HL-60/S4 treated with phorbol 12-myristate 13-acetate at 8.2 ng/mL for 4 days and 3 days (cell line): ENCODE data around the gene PPM1F.

Experiments used
- in situ Hi-C: fragments of 300-500 bp; cut with MboI; formaldehyde crosslinking; loops from 2 replicates; pipeline ENCODE4 v1.15.0; 2022; ENCODE audit warnings: low sequenced_read_pairs

PPM1F gene

DNA sequence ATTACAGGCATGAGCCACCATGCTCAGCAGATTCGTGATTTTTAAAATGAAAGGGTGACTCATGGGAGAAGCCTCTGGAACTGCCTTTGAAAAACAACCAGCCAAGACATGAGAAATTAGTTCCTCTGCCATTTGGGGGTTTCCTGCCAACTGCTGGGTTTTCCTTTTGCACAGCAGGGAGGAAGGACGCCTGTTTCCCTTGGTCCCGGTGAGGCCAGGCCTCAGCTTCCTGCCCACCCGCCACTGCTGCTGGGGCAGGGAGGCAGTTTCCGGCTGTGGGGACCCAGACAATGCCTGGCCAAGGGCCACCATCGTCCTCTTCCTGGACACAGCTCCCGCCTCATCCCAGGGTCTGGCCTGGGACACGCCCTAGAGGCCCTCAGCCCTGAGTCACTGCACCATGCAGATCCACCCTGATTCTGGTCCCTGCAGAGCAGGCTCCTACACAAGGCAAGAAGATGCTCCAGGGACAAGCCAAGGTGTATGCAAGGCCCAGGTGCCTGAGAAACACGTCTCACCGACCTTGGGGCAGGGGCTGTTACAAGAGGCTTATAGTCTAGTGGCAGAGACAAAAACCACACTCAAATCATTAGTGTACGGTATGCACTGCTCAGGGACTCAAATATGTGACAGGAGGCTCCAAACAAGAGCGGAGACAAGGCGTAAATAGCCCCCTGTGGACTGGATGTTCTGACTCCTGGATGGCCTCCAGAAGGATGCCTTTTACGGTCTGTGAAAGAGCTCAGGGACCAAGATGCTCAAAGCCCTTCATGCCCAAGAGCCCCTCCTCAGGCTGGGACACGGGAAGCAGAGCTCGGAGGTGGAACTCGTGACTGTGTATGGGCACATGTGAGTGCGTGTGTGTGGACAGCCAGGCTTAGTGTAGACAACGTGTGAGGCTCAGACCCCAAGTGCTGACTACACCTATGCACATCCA, 10.0 kb downstream of the PPM1F start:
- in situ Hi-C loops: loop anchor here (10.0 kb wide), 1 partner anchor 228 kb away; no protein-coding TSS in a partner anchor

DNA sequence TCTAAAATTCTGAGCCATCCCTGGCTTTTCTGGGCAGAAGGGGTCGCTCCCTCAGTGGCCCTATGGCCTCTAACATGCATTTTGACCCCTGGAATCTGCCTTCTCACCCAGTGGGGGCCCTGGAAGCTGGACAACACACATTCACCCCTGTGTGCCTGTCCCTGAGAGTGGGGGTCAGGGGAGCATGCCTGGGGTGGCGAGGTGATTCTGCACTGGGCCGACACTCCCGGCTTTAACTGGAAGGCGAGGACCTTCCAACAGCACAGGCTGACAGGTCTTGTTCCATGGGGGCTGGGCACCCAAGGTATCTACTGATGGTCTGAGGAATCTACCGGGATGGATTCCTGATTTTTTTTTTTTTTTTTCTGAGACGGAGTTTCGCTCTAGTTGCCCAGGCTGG, 10.7 kb downstream of the PPM1F start:
- in situ Hi-C loops: loop anchor here (10.0 kb wide), 1 partner anchor 227 kb away; no protein-coding TSS in a partner anchor

DNA sequence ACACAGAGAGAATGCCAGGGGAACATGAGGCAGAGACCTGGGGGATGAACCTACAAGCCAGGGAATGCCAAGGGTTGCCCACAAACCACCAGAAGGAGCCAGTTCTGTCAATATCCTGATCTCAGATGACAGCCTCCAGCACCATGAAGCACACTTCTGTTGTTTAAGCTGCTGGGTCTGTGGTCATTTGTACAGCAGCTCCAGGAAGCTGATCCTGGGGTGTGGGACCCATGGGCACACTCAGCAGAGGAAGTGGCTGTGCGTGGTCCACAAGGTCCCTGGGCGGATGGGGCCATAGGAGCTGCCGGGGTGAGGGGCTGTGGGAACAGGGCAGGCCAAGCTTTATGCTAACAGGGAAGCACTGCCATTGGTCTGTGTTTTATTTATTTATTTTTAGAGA, 12.1 kb downstream of the PPM1F start:
- in situ Hi-C loops: loop anchor here (10.0 kb wide), 1 partner anchor 226 kb away; no protein-coding TSS in a partner anchor

DNA sequence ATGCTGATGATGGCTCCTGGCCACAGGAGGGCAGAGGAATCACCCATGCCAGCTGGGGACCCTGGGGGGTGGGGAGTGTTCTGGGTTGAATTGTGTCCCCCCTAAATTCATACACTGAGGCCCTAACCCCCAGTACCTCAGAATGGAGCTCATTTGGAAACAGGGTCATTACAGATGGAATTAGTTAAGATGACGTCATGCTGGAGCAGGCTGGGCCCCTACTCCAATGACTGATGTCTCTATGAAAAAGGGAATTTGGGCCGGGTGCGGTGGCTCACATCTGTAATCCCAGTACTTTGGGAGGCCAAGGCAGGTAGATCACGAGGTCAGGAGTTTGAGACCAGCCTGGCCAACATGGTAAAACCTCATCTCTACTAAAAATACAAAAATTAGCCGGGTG, 12.7 kb downstream of the PPM1F start:
- in situ Hi-C loops: loop anchor here (10.0 kb wide), 1 partner anchor 225 kb away; no protein-coding TSS in a partner anchor

DNA sequence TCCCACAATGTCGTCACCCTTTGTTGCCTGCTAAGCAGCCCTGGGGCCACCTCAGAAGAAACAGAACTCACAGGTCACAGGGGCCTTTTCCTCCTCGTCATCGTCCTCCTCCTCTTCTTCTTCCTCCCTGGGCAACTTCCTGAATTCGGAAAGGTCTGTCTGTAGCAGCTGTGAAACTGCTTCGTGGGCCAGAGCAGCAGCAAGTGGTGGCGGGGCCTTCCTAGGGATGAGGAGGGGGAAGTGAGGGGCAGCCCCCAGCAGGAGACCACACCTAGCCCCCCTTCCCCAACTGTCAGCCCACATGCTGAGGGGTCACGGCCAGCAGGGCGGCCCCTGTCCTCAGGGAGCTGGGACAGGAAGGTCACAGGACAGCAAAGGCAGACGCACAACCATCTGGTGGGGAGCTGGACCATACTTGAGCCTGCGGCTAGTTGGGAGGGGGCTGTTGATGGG, 13.2 kb downstream of the PPM1F start:
- in situ Hi-C loops: no loop called here

DNA sequence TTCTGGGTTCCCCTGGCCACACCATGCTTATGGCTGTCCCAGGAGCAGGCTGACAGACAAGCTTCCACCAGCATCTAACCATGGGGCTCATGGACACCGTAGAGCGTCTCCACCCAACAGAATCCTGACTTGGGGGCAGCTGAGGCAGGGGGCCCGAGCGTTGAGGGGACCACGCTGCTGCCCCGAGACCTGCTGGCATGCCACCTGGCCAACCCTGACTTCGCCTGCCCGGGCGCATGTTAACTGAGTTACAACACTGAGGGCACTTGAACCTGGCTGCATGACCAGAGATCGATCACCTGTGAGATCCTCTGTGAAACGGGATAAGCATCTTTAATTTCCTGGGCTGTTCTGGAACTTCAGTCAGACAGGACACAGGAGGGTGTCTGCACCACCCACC, 13.7 kb downstream of the PPM1F start:
- in situ Hi-C loops: no loop called here

DNA sequence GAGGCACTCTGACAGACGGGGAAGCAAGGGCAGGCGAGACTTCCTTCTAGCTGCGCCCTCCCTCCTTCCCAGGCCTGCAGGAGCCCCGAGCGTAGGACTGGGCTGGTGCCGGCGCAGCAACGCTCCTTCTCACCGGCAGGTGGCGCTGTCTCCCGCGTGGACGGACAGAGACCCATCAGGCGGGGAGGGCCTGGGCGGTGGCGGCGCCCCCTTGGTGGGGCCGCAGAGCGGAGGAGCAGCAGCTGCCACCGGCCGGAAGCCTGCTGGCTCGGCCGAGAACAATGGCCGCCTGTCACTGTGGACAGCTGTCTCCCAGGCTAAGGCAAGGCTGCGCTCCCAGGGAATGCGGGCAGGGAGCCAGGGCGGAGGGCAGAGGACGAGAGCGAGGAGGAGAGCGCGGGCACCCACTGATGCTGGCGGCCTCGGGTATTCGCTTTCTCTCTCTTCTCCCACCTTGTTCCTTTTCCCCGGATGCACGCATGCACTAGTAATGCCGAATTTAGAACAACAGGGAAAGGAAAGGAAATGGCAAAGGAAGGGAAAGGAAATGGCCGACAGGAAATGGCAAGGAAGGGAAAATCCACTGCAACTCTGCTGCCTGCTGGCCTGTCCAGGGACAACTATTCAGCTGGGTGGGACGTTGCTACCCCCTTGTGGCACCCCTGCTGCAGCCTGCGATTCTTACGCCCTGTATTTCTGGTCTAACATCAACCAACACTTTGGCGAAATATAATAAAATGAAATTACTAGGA, 14.4 kb downstream of the PPM1F start:
- in situ Hi-C loops: no loop called here

DNA sequence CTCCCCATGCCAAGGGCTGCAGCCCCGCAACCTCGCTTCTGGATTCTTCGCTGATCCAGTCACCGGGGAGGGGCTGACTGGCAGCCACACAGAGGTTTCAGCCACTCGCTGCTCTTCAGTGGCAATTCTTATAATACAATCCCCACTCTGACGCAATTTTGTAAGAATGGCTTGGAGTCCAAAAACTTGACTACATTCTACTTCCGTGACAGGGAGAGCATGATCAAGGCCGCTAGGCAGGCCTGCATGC, 14.9 kb downstream of the PPM1F start:
- in situ Hi-C loops: no loop called here

DNA sequence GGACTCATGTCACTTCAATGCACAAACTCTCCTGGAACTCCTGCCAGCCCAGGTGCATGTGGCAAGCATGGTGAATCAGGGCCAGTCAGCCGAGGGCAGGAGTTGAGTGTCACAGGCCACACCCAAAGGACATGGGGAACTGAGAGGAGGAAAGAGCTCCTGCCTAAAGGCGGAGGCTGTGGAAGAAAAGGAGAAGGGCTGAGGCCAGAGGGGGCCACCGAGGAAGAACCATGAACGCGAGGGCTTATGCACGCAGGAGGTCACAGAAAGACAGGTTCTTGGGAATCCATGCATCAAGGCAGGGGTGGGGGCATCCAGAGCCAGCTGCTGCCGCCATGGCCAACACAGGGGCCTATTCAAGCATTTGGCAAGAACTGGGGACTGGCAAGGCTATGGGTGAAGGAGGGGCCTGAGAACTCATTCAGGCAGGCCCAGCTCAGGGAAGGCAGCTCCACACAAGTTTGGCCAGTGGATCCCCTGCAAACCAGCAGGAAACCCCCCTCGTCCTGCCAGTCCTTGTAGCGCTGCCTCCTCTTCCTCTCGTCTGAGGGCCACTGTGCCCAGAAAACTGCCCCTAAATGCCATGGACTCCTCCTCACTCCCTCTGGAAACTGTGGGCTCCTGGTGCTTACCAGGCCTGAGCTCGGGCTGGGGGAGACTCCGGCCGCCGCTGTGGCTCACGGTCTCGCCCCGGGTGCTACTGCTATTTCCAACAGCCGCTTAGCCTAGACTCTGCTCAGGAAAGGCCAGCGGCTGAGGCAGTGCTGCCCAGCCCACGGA, 15.4 kb downstream of the PPM1F start:
- in situ Hi-C loops: no loop called here

DNA sequence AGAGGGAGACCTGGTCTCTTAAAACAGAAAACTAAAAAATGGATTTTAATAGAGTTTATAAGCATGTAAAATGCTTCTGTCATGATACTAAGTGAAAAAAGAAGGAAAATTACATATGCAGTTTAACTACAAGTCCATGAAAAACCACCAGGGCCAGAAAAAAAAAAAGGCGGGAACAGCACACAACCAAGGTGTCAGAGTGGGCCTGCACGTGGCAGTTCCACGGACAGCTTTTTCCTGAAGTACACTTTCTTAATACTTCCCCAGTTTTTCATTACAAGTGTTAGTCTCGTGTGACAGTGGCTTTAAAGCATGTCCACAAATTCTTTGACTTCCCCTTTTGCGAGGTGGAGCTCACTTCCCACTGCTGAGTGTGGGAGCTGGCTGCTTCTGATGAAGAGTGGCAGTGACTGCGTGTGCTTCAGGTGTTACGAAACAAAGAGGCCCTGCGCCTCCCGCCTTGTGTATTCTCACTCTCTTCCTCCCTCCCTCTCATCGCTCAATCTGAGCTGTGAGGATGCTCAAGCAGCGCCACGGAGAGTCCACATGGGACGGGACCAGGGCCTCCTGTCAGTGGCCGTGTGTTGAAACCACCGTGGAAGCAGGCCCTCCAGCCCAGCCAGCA, 16.4 kb downstream of the PPM1F start:
- in situ Hi-C loops: no loop called here

DNA sequence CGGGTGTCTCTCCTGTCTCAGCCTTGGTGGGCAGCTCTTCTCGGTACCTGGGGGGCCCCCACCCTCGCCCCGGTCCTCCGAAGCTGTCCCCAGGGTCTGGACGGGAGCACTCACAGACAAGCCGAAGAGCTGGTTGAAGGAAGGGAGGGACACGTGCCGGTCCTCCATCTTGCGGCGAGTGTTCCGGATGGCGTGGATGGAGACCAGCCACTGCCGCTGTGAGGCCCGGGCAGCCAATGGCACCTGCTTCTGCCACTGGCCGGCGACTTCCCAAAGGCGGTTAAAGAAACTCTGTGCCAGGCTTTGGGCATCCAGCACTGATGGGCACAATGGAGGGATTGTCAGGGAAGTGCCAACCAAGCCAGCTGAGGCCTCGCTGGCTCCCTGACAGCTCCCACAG, 18.7 kb downstream of the PPM1F start:
- in situ Hi-C loops: no loop called here

DNA sequence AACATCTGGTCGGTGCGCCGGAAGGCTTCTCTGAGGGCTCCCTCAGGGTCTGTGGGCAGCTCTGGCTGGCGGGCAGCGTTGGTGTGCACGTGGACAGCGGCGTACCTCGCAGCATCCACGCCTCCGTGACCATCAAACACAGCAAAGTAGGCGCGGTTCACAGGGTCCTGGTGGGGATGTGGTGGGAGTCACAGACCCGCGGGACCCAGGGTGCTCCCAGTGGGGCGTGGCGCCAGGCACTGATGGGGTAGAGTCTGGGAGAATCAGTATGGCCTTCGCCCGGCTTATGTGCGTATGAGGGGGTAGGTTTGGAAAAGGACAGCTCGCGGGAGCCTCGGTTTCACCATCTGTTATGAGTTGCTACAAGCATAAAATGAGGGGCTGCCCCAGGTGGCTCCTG, 19.2 kb downstream of the PPM1F start:
- in situ Hi-C loops: no loop called here

DNA sequence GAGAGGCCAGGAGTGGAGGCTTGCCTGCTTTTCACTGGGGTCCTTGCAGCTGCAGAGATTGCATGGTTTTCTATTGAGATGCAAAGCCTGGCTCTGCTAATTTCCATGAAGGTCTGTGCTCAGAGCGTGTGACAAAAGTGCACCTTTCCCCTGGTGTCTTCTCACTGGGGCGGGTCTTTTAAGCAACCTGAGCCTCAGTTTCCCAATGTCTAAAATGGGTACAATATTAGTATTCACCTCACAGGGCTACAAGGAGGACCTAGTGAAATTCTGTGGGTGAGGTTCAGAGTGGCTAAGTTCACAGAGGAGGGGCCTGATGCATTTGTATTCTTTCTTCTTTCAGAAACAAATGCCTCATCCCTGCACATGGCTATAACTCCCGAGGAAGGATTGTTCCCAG, 20.3 kb downstream of the PPM1F start:
- in situ Hi-C loops: no loop called here

DNA sequence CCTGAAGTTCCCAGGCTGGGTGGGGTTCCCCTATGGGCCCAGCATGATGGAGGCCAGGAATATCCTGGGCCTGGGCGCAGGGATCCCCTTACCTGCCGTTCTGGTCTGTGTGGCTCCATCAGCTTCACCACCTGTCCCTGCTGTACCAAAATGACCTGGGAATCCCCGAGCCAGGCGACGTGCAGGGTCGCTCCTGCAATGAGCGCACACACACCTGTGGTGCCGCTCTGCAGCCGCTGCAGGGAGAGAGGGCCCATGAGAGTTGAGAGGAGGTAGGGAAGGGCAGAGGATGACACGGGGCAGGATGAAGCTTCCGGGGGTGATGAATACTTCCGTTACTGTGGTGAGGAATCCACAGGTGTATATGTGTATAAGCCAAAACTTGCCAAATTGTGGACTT, 21.6 kb downstream of the PPM1F start:
- in situ Hi-C loops: no loop called here

DNA sequence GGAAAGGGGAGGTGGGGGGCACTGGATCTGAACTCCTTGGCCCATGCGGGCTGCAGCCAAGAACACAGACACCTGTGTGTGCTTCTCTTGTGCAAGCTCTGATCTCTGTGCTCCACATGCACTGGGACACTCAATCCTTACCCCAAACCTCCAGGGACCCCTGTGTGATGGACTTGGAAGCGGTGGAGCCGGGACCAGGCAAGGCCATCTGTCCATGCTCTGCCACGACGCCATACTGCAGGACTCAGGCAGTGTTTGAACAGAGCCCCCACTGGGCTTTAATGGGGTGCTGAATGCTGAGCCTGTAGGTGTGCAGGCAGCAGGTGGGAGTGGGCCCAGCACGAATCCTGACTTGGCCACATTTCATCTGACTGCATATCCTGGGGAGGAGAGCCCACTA, 23.4 kb downstream of the PPM1F start:
- in situ Hi-C loops: no loop called here

DNA sequence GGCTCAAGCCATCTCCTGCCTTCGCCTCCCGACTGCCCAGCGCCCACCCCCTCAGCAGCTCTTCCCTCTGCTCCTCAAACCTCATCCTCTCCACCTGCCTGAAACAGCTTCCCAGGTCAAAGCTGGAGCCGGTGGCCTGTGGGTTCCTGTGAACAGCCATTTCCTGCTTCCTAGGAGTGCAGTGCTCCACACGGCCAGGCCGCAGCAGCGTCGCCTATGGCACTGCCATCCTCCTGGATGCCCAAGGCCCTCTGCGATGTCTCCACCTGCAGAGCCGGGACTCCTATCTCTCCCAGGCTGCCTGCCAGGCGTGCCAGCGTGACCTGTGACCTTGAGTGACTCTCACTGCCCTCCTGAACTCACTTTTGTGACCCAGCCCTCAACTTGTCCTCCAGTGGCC, 24.6 kb downstream of the PPM1F start:
- in situ Hi-C loops: no loop called here

DNA sequence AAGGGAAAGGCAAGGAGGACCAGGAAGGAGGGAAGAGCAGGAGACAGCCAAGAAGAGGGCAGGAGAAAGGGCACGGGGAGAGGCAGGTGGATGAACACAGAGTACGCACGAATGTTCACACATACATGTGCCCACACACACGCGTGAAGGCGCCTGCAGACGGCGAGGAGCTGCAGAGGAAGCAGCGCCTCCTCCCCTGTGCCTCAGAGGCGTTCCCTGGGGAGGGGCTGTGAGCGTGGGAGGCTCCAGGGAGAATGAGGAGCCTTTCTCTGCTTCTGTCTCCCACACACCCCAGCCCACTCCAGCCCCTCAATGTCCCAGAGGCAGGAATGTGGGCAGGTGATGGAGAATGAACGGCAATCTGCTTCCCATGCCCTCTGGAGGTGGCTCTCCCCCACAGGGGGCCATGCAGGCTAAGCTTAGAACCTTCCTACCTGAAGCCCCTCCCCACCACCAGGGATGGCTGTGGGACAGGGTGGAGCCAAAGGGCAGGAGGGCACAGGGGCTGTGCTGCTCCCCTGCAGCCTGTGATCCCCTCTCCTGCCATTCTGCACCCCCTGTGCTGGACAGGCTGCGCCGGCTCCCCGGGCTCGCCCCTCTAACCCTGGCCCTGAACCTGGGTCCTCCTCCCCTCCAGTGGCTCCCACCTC, 25.3 kb downstream of the PPM1F start:
- in situ Hi-C loops: no loop called here

DNA sequence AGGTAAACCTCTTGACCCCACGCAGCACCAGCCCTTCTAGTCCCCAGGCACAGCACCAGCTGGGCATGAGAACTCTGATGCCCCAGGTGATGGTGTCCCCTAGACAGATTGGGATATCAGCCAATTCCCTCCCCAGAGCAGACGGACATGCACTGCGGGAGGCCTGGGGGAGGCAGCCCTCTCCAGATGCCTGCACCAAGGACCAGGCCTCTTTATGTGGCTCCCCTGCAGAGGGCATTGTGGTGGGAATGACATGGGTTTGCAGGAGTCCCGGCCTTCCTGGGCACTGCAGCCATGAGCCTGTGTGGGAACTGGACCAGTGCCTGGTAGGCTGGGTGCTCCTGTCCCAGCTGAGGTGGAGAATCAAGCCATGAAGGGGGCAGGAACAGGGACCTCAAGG, 25.9 kb downstream of the PPM1F start:
- in situ Hi-C loops: no loop called here

DNA sequence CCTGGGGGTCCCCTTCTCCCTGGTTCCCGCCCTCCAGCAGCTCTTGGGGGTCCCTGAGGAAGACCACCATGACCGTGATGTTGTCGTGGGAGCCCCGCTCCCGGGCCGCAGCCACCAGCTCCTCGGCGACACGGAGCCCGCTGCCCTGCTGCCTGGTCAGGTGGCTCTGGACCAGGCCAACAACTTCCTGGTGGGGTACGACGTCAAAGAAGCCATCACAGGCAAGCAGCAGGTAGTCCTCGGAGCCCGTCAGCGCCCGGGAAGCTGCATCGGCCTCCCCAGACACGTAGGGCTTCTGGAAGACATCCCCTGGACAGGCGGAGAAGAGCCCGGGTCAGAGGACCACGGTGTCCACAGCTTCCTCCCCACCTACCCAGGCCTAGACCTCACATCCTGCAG, 29.5 kb downstream of the PPM1F start:
- in situ Hi-C loops: no loop called here

DNA sequence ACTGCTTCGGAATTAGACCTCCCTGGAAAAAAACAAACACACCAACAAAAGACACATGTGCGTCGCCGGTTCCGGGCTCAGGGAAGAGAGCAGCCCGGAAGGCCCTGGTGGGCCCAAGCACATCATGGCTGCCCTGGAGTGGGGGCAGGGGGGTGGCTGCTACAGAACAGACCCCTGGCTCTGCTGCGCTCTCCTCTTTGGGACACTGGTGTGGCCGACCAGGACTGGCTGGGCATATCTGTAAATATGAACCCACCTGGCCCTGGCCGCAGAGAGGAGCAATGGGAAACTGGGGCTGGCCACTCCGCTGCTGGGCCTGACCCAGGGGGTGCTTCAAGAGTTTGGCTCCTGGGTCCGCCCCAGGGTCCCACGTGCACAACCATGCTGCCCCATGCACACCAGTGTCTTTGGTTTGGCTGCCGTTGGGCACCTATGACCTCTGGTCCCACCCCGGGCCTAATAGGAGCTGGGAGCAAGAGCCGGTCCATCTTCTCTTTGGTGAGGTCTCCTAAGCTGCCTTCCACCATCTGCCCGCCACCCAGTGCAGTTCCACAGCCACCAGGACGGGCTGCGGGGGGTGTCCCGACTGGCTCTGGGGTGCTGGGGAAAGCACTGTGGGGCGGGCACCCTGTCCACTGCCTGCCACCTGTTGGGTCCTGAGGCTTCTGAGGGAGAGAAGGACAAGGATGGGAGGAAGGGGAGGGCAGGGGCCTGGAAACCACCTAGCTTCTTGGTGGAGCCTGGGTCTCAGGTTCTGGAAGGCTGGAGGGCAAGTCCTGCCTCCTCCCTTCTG, 30.1 kb downstream of the PPM1F start:
- in situ Hi-C loops: no loop called here
